Neural cell (in vitro differentiated cells): Measurements from ENCODE around the gene COL25A1. TPM values are rescaled to one million over a fixed set of nuclear protein-coding genes. Genes with fewer than 3 reads are reported as not detected.

ENCODE experiments used
- H2AFZ ChIP-seq: fragments of 200-600, 300-800 bp; sonication (generic), shearing (Covaris generic); 2 replicates; pipeline ENCODE4 v1.6.0; 2014; ENCODE audit warnings: low read depth, mild to moderate bottlenecking, antibody characterized with exemption, low read length, moderate library complexity
- H3F3A ChIP-seq: fragments of 200-600 bp; shearing (Covaris generic); 2 replicates; pipeline ENCODE4 v1.6.1; 2016; ENCODE audit warnings: mild to moderate bottlenecking, moderate library complexity, mixed read lengths, antibody characterized with exemption, low read length; ENCODE audit not compliant: insufficient read depth, poor library complexity, severe bottlenecking
- H3K27ac ChIP-seq: fragments of 200-600, 300-800 bp; sonication (generic), shearing (Covaris generic); 2 replicates; pipeline ENCODE4 v1.5.1; 2014; ENCODE audit warnings: mild to moderate bottlenecking, low read length, moderate library complexity
- H3K27me3 ChIP-seq: fragments of 300-800, 200-600 bp; sonication (generic), shearing (Covaris generic); 2 replicates; pipeline ENCODE4 v1.6.0; 2014; ENCODE audit warnings: mild to moderate bottlenecking, low read depth, low read length, moderate library complexity; ENCODE audit not compliant: insufficient read depth
- H3K36me3 ChIP-seq: fragments of 300-800, 200-600 bp; sonication (generic), shearing (Covaris generic); 2 replicates; pipeline ENCODE4 v1.5.1; 2014; ENCODE audit warnings: mild to moderate bottlenecking, antibody characterized with exemption, low read length, moderate library complexity; ENCODE audit not compliant: insufficient read depth
- H3K4me2 ChIP-seq: fragments of 300-800, 200-600 bp; sonication (generic), shearing (Covaris generic); 2 replicates; pipeline ENCODE4 v1.6.0; 2014; ENCODE audit warnings: mild to moderate bottlenecking, low read length
- H3K4me3 ChIP-seq: fragments of 300-800, 200-600 bp; sonication (generic), shearing (Covaris generic); 2 replicates; pipeline ENCODE4 v1.5.1; 2014; ENCODE audit warnings: mild to moderate bottlenecking, low read length, moderate library complexity
- H3K79me2 ChIP-seq: fragments of 200-600 bp; shearing (Covaris generic); replicated peaks from 2 replicates; pipeline ENCODE4 v1.6.0; 2014; ENCODE audit warnings: mild to moderate bottlenecking, low read length, moderate library complexity; ENCODE audit not compliant: insufficient read depth
- H3K9ac ChIP-seq: fragments of 300-800, 200-600 bp; sonication (generic), shearing (Covaris generic); 2 replicates; pipeline ENCODE4 v1.6.1; 2016; ENCODE audit warnings: mild to moderate bottlenecking, low read length, mixed read lengths
- H3K9me2 ChIP-seq: fragments of 200-600 bp; shearing (Covaris generic); 2 replicates; pipeline ENCODE4 v1.6.1; 2016; ENCODE audit warnings: mild to moderate bottlenecking, low read length, mixed read lengths; ENCODE audit not compliant: insufficient read depth
- H3K9me3 ChIP-seq: fragments of 200-600, 300-800 bp; sonication (generic), shearing (Covaris generic); 2 replicates; pipeline ENCODE4 v1.6.1; 2016; ENCODE audit warnings: mild to moderate bottlenecking, mixed run types, low read length, moderate library complexity, mixed read lengths
- H4K20me1 ChIP-seq: fragments of 200-600 bp; shearing (Covaris generic); 2 replicates; pipeline ENCODE4 v1.6.1; 2016; ENCODE audit warnings: mild to moderate bottlenecking, mixed run types; ENCODE audit not compliant: insufficient read depth
- EP300 ChIP-seq: fragments of 450-650 bp; conservative IDR thresholded peaks from 2 replicates; pipeline ENCODE4 v1.6.1; 2014; ENCODE audit warnings: antibody characterized with exemption, mild to moderate bottlenecking, moderate library complexity; ENCODE audit not compliant: poor library complexity, severe bottlenecking
- EZH2 ChIP-seq: fragments of 200-600, 300-800 bp; shearing (Covaris generic), sonication (generic); IDR thresholded peaks from 2 replicates; pipeline ENCODE4 v1.6.1; 2014; ENCODE audit warnings: antibody characterized with exemption, low read length, borderline replicate concordance, mild to moderate bottlenecking; ENCODE audit not compliant: insufficient read depth, poor library complexity, severe bottlenecking
- MXI1 ChIP-seq: fragments of 450-650 bp; conservative IDR thresholded peaks from 2 replicates; pipeline ENCODE4 v1.6.1; 2014; ENCODE audit warnings: antibody characterized with exemption, mild to moderate bottlenecking; ENCODE audit not compliant: poor library complexity, severe bottlenecking
- POLR2AphosphoS5 ChIP-seq: IDR thresholded peaks from 2 replicates; pipeline ENCODE4 v1.6.1; 2012
- RAD21 ChIP-seq: fragments of 450-650 bp; conservative IDR thresholded peaks from 2 replicates; pipeline ENCODE4 v1.6.1; 2014; ENCODE audit warnings: antibody characterized with exemption, mild to moderate bottlenecking, moderate library complexity
- SMC3 ChIP-seq: fragments of 450-650 bp; conservative IDR thresholded peaks from 2 replicates; pipeline ENCODE4 v1.6.1; 2014; ENCODE audit warnings: antibody characterized with exemption, mild to moderate bottlenecking, moderate library complexity; ENCODE audit not compliant: poor library complexity
- TAF1 ChIP-seq: IDR thresholded peaks from 2 replicates; pipeline ENCODE4 v1.6.1; 2012; ENCODE audit warnings: low read depth
- polyA plus RNA-seq: library from polyadenylated mRNA; depleted of rRNA; stranded (reverse); fragments of >200 nt; gene quantifications from 2 replicates; pipeline ENCODE4 v1.2.3, GENCODE V29; 2014
- TF ChIP-seq, protein P1 (sequence below): IDR thresholded peaks from 2 replicates; pipeline ENCODE4 v1.6.1; 2012; ENCODE audit warnings: borderline replicate concordance
- TF ChIP-seq, protein P2 (sequence below): fragments of 450-650 bp; IDR thresholded peaks from 2 replicates; pipeline ENCODE4 v1.5.1; 2014; ENCODE audit warnings: antibody characterized with exemption, mild to moderate bottlenecking, moderate library complexity; ENCODE audit not compliant: poor library complexity, severe bottlenecking

Gene COL25A1
- polyA plus RNA-seq, 1 donor from 2014 or later, result 32.3 TPM

DNA sequence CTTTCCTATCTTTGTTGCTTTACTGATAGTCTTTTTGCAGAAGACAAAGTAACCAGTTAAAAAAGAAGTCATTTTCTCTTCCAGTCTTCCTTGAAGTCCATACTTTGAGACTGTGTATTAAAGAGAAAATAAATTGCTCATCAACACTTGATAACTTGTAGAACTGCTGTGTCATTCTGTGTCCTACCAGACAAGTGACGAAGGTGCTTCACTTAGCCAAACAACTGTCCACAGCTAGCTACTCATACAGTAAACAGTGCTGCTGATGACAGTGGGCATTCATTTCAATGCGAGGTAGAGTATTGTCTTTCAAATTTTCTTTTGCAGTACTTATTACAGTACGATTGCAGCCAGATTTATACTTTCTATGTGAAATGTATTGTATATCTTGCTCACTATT lies 11.5 kb downstream of the COL25A1 start:
- no peaks in the 10 kb centered on the region for H3K9me3 ChIP-seq
- H3K36me3 ChIP-seq, result no peaks in the 10 kb centered on the region
- no peaks in the 10 kb centered on the region for H3K9me2 ChIP-seq
- no peak for TF ChIP-seq TAF1
- no peak for TF ChIP-seq EP300
- TF ChIP-seq POLR2AphosphoS5, result no peak
- no peaks in the 10 kb centered on the region for H3K27me3 ChIP-seq
- H3K27ac ChIP-seq, result no peak overlapping the region
- no peak overlapping the region for H2AFZ ChIP-seq
- H3K79me2 ChIP-seq, result no peaks in the 10 kb centered on the region
- no peak overlapping the region for H3K9ac ChIP-seq
- H3K4me3 ChIP-seq, result no peak overlapping the region
- no peaks in the 10 kb centered on the region for H4K20me1 ChIP-seq
- no peaks in the 10 kb centered on the region for H3F3A ChIP-seq
- H3K4me2 ChIP-seq, result no peak overlapping the region

DNA sequence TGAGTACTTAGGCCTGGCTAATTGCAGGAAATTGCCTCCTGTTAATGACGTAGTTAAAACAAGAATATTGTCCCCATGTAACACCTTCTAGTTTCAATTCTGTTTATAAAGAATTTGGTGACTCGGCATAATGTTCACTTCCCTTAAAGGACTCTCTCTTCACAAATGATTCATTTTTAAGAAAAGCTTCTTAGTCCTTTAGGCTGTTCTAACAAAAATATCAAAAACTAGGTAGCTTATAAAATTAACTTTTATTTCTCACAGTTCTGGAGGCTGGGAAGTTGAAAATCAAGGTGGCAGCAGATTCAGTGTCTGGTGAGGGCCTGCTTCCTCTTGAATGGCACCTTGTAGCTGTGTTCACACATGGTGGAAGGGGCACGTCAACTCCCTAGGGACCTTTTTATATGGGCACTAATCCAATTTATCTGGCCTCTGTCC lies 23.8 kb downstream of the COL25A1 start:
- no peak overlapping the region for H3K27ac ChIP-seq
- no peaks in the 10 kb centered on the region for H3K79me2 ChIP-seq
- no peak overlapping the region for H2AFZ ChIP-seq
- no peak overlapping the region for H3K4me2 ChIP-seq
- H3K36me3 ChIP-seq, result no peaks in the 10 kb centered on the region
- no peaks in the 10 kb centered on the region for H3F3A ChIP-seq
- TF ChIP-seq RAD21, result no peak
- no peak for TF ChIP-seq SMC3
- no peak for TF ChIP-seq TAF1
- TF ChIP-seq, protein P1, sequence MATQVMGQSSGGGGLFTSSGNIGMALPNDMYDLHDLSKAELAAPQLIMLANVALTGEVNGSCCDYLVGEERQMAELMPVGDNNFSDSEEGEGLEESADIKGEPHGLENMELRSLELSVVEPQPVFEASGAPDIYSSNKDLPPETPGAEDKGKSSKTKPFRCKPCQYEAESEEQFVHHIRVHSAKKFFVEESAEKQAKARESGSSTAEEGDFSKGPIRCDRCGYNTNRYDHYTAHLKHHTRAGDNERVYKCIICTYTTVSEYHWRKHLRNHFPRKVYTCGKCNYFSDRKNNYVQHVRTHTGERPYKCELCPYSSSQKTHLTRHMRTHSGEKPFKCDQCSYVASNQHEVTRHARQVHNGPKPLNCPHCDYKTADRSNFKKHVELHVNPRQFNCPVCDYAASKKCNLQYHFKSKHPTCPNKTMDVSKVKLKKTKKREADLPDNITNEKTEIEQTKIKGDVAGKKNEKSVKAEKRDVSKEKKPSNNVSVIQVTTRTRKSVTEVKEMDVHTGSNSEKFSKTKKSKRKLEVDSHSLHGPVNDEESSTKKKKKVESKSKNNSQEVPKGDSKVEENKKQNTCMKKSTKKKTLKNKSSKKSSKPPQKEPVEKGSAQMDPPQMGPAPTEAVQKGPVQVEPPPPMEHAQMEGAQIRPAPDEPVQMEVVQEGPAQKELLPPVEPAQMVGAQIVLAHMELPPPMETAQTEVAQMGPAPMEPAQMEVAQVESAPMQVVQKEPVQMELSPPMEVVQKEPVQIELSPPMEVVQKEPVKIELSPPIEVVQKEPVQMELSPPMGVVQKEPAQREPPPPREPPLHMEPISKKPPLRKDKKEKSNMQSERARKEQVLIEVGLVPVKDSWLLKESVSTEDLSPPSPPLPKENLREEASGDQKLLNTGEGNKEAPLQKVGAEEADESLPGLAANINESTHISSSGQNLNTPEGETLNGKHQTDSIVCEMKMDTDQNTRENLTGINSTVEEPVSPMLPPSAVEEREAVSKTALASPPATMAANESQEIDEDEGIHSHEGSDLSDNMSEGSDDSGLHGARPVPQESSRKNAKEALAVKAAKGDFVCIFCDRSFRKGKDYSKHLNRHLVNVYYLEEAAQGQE, result no peak
- TF ChIP-seq EP300, result no peak
- TF ChIP-seq, protein P2, sequence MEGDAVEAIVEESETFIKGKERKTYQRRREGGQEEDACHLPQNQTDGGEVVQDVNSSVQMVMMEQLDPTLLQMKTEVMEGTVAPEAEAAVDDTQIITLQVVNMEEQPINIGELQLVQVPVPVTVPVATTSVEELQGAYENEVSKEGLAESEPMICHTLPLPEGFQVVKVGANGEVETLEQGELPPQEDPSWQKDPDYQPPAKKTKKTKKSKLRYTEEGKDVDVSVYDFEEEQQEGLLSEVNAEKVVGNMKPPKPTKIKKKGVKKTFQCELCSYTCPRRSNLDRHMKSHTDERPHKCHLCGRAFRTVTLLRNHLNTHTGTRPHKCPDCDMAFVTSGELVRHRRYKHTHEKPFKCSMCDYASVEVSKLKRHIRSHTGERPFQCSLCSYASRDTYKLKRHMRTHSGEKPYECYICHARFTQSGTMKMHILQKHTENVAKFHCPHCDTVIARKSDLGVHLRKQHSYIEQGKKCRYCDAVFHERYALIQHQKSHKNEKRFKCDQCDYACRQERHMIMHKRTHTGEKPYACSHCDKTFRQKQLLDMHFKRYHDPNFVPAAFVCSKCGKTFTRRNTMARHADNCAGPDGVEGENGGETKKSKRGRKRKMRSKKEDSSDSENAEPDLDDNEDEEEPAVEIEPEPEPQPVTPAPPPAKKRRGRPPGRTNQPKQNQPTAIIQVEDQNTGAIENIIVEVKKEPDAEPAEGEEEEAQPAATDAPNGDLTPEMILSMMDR, result no peak
- no peak for TF ChIP-seq MXI1
- TF ChIP-seq EZH2, result no peak
- no peak for TF ChIP-seq POLR2AphosphoS5
- no peaks in the 10 kb centered on the region for H4K20me1 ChIP-seq
- H3K27me3 ChIP-seq, result no peaks in the 10 kb centered on the region
- no peaks in the 10 kb centered on the region for H3K9me2 ChIP-seq
- no peaks in the 10 kb centered on the region for H3K9me3 ChIP-seq
- no peak overlapping the region for H3K4me3 ChIP-seq
- no peak overlapping the region for H3K9ac ChIP-seq
